Suppressor macrophage (primary cell): ENCODE data around the gene KMT2D.
"Not testable (repeated sequence)": the region's sequence is repeated elsewhere in the genome, so short reads cannot be mapped to it uniquely, and the experiment has no call there.

Experiments
- DNase-seq, 4 experiments: peaks; one replicate each; pipeline ENCODE4 v3.0.0-alpha.2; 2020 to 2022

The KMT2D gene

DNA sequence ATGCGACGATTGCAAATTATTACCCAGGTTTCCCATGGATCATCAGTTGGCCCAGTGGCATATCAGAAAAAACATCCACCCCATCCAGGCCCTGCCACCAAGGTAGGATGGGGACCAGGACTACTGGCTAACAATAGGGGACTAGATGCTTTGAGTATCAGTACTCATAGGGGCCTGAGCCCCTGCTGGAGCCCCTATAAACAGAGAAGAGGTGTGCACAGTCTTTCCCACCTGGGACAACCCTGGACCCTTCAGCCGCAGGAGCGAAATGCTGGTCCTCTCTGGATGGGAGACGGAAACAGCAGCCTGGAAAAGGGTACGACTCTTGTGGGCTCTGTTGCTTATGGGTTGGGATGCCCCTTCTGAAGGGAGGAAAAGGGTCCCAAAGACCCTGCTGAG, 28.3 kb upstream of the KMT2D start:
- no peak for DNase-seq

DNA sequence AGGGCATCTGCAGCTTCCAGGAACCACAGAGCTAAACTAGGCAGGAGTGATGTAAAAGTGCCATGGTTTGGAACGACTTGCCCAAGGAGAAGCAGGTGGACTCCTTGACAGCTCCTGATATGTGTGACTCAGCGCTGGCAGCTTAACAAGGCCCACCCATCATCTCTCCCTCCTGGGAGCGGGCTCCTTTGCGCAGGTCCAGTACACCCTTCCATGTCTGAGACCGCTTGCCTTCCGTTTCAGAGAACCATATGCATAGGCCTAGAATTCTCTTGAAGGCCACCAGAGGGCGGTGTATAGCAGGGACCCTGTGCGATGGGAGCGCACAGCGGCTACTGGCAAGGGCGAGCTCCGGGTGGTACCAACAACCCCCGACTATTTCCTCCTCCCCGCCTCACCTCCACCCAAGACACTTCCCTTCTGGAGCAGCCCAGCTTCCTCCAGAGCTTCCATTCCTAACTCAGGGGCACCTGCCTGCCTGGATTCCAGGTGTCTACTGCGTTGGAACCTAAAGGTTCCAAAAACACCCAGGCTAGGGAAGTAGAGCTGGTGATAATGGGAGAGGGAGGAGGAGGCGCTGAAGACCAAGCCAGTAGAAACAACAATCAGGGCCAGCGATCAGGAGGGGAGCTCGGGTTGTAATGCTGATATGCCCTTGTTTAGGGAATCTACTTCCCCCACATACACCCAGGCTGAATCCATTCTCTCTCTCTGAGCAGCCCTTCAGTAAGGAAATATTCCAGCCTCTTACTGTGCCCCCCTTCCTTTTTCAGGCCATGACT, 27.7 kb upstream of the KMT2D start:
- peak; percentile 81 to 91 (median 88) for DNase-seq

DNA sequence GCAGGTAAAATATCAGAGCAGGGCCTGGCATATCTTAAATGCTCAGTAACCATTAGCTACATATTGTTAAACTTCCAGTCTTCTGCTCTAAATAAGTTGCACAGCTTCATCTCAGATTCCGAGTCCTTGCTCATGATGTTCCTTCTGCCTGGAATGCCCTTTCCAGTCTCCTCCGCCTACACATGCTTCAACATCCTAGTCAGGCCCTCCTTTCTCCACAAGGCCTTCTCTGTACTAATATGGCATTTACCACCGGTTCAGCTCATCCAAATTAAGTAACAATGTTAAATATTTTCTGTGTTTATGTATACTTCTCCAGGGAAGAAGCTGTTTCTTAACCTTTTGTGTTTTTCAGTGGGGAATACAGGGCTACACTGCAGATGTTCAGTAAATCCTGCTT, 25.5 kb upstream of the KMT2D start:
- DNase-seq: no peak

DNA sequence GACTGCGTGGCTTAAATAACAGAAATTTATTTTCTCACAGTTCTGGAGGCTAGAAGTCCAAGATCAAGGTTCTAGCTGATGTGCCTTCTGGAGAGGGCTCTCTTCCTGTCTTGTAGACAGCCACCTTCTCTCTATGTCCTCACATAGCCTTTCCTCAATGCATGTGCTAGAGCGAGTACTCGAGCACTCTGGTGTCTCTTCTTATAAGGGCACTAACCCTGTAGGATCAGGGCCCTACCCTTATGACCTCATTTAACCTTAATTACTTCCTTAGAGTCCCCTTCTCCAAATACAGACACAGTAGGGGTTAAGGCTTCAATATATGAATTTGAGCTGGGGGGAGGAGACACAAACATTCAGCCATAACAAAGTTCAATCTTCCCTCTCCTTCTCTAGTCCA, 23.8 kb upstream of the KMT2D start:
- no peak for DNase-seq

DNA sequence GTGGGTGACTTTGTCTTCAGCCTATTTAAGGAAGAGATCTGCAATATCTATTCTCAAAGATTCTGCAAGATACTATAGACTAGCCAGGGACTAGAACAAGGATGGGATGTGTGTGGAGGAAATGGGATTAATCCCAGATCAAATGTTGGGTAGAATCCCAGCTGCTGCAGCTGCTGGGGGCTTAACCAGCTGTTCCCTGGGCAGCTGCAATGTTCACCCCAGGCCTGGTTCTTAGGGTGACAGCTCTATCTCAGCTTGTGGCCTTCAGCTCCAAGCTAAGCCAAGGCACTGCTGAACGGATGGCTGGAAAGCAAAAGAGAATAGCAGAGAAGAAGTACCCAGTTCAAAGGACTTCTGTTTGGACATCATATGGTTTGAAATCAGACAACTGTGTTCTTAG, 19.2 kb upstream of the KMT2D start:
- DNase-seq: no peak

DNA sequence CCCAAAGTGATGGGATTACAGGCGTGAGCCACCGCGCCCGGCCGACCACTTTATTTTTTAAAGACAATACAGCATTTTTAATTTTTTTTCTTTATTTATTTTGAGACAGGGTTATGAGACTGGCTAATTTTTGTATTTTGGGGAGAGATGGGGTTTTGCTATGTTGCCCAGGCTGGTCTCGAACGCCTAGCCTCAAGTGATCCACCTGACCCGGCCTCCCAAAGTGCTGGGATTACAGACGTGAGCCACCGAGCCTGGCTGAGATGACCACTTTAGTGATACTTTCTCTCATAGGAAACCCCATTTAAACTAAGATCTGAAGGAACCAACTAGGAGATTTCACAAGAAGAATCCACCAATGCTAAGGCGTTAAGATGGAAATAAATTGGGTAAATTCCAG, 10.4 kb upstream of the KMT2D start:
- no peak for DNase-seq

DNA sequence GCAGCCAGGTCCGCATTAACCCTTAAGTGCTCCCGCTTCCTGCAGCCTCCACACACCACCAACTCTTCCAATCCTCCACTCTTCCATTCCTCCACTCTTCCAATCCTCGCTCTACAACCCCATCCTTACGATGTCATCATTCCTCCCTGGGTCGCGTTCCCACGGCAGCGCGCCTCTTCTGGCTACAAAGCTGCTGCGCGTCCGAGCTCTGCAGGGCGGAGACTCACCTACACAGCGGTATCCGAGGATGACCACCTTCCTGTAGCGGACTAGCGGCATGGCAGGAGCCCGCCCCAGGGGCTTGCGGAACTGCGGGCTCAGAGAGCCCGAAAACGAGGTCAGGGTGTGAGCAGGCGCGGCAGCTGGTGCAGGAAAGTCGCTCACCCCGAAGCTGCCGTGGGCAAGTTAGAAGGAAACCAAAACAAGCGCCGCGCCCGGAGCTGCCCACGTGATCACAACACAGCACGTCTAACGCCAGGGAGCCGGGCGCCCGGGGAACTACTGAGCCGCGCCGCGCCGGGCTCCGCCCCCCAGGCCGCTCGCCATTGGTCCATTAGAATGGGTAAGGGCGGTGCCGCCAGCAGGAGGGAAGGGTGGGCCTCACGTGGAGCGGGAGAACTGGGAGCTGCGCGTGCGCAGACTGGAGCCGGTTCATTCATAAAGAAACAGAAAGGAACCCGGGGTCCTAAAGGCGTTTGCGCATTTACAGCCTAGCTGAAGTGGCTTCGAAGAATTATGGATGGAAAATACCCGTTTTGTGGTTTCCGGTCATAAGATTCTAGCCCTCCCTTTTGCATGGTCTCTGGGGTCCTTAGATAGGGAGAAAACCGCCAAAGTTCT, 9.1 kb upstream of the KMT2D start, which contains the start of gene RHEBL1:
Gene RHEBL1 (minus strand): TSS at position 473 of the 840 bp plus-strand sequence. CDS start 194 bp downstream, at position 279.
- peak; percentile 99 to 100 (median 100) for DNase-seq

DNA sequence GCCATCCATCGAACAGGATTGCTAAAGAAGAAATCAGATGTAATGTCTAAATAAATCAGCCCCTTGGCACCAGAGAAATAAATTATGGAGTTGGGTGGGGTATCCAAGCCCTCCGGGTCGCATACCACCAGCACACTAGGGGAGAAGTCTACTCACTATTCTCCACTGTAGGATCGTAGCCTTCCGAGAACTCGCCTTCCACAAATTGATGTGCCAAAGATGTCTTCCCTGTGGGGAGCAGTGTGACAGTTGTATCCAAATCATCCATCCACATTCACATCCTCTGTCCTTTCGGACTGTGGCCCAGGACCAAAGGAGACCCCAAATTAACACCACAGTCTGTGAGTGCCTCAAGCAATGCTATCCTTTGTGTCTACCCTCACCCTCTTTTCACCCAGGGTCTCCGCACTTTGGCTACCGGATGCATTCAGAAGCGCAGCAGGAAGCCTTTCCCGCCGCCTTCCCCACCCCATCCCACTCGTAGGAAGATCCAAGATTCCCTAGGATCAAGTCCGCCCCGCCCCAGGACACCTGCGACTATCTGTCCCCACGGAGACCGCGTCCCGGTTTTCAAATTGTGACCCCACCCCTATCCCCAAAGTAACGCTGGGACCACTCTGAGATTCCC, 8.4 kb upstream of the KMT2D start:
- DNase-seq: no peak

DNA sequence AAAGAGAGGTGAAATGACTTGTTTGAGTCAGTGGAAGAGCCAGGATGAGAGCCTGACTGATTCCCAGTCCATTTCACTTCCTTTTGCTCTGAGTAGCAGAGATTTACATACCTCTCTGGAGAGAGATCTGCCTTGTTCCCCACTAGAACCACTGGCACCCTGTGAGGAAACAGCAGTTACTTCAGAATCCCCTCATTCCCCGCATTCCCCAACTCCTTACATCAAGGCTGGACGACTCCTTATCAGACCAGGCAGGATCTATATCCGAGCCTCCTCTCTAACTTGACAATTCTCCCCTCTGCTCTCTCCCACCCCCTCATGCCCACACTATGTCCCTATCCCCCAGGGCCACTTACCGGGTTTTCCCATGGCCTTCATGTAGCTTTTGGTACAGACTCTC, 5.5 kb upstream of the KMT2D start:
- no peak for DNase-seq

DNA sequence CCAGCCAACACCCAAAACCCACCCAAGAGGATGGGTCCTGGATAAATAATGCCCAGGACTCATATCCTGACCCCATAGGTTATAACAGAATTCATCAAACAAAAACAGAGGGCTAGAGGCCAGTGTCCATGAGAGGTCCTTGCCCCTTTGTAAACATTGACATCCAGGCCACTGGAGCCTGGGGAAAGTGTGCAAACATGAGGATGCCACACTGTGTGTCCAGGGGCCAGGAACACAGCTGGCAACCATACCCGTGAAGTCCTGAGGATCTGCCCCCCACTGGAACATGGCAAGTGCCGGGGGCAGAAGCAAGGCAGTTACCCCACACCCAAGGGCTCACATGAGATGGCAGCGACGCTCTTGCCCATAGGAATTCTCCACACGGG, 4.2 kb upstream of the KMT2D start:
- DNase-seq: no peak

DNA sequence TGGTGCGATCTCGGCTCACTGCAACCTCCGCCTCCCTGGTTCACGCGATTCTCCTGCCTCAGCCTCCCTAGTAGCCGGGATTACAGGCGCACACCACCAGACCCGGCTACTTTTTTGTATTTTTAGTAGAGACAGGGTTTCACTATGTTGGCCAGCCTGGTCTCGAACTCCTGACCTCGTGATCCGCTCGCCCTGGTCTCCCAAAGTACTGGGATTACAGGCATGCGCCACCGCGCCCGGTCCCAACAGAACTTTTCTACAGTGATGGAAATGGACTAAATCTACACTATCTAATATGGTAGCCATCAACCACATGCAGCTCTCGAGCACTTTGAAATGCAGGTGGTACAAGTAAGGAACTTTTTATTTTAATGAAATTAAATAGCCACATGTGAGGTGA, 1.3 kb upstream of the KMT2D start:
- not testable (repeated sequence) for DNase-seq

DNA sequence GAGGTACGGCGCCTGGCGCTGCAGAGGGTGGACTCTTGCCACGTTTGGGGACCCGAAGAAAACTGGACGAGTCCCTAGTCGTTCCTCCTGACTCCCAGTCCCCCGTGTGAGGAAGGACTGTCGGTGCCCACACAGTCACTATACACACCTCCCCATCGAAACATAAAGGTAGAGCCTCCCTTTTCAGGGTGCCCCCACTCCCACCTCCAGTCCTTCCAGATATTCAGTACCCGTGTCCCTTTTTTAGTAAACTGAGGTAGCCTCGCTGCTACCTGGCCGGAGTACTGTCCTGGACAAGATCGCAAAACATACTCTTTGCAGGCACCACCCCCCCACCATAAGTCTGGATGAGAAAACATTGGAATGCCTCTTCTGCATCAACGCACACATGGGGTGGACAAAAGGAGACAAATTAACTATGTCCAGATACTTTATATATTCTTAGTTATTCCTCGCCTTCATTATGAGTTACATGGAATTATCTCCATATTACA, 610 bp upstream of the KMT2D start:
- no peak for DNase-seq

DNA sequence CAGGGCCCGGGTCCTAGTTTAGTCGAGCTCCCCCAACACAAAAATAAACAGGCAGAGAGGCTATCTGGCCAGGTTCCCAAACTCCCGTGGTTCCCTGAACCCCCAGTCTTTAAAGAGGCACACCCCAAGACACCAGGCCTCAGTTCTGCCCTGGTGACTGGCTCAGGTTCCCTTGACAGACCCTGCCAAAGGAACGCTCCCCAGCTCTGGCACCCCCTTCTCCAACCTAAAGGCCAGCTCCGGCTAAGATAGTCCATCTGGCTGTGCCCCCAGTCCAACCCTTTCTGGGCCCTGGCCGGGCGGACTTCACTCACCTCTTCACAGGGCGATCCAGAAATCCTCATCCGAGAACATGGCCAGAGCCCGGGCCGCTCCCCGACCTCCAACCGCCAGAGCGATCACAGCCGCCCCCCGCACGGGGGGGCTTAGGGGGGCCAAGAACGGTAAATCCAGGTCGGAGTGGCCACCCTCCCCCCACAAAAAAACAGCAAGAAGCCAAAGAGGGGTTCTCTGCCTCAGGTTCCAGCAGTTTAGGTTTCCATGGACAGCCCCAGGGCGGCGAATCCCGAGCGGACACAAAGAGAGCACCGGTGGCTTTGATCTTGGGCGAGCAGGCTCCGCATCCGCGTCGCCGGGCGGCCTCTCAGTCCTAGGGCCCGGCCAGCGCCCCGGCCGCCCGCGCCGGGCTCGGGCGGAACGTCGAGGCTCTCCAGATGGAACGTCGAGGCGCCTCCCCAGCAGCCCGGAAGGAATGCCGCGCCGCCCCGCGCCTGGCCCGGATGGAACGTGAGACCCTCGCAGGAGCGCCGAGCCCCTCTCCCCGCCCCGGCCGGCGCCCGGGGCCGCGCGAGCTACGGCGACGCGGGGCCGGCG, 1.1 kb downstream of the KMT2D start:
- DNase-seq: peak; percentile 29 to 65 (median 40)

DNA sequence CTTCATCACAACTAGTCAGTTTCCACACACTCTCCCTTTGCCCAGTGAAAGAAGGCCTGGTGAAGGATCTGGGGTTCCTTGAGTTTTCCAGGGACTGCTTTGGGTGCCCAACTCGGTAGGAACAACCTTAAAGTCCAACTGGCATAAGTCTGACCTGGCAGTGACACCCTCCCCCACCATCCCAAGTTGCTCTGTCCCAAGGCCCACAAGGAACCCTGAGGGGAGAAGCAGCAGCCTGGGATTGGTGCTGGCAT, 1.6 kb downstream of the KMT2D start:
- DNase-seq: peak in 1 of 4 experiments; percentile 15

DNA sequence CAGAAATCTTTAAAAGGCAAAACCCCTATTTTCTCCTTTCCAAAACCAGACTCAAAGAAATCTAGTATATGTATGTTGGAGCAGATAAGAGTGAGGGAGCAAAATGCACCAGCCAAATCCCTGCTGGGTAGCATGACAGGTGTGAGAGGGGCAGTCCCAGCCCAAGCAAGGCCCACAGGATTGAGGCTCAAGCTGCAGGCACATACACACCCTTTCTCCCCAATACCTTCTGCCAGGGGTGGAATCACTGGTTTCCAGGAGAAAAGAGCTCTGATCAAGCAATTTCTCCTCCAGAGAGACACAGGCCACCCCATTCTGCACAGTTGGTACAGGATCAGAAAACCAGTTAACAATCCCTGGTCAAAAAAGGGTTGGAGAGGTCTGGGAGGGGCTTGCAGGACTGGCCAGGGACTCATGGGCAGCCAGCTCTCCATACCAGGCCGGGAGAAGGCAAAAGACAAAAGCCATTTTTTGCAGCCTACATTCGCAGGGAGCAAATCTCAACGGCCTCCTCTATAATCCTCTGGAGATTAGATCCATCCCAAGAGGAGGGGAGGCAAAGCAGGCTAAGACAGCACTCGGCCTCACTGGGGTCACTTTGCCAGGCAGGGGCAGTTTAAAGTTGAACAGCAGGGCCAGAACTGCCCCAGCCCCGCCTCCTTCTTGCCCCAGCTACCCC, 2.1 kb downstream of the KMT2D start:
- DNase-seq: no peak

DNA sequence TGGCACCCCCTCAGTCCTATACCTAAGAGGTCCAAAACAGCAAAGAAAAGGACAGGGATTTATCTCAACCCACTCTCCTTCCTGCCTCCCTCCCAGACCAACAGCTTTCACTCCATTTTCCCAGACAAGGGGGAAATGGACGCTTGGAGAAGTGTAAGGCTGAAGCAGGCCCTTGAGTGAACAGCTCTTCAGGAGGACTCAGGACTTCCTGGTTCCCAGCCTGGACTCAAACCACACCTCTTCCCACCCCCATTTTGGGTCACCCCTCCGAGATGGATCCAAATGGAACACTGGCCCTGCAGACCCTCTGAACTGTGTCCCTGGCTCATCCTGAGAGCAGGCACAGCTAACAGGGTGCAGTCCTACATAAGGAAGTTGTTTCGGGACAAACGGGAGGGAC, 2.7 kb downstream of the KMT2D start:
- peak in 3 of 4 experiments; percentile 36 to 43 (median 40) for DNase-seq

DNA sequence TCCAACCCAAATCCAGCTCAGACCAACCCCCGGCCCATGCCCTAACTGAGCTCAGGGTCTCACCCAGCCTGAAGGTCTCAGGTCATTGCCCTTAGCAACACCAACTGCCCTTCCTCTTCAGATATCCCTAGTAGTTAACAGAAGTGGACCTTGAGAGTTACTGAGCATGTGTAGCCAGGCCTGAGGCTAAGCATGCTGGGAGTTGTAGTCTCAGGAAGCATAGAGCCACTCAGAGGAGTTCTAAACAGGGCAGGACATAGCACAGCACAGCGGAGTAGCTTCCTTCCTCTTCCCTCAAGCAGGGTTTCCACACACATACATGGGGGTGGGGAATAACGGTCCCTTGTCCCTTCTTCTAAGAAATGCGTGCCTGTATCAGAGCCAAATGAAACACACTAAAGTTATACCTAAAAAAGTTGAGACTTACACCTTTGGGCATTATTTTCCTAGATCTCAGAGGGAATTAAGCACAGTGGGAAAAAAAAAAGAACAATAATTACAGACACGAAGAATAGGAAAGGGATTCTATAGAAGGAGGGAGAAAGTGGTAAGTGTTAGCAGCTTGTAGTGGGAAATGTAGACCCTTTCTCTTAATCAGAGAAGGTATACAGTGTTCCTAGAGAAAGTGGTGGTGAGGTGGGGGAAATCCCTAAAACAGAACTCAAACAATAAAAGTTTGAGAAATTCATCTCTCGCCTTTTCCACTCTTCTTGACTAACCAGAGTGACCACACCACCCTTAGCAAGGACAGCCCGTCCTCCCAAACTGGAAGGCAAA, 4.4 kb downstream of the KMT2D start:
- DNase-seq: peak; percentile 89 to 97 (median 93)

DNA sequence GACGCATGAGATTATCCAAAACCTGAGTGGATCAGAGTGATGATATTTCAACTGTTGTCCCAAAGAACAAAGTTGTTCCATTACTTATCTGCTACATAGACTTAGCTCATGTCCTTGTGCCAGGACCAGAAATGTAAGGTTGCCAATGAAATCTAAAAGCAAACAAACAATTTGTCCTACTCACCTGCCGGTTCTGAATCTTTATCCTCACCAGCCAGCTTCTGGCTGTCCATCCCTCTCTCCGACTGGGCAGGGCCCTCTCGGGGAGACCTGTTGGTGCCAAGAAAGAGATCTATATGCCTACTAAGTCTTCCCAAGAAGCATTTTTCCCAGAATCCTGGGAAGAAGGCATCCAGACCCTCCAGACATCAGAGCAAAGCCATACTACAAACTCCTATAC, 5.5 kb downstream of the KMT2D start:
- no peak for DNase-seq

DNA sequence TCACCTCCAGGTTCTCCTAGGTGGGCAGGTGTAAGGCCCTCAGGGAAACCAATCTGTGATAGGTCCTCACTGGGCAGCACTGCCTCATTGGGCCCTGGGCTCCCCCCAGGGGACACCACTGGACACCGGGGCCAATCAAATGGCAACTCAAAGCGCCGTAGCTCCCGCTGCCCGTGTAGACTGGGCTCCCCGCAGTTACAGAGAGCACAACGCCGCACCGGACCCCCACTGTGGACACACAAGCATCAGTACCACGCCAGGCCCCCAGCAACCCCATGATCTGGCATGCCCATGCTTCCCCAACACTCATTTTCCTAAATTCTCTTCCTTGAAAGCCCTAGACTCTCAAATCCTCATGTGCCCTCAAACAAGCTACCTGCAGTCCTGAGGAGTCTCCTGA, 6.1 kb downstream of the KMT2D start:
- DNase-seq: no peak

DNA sequence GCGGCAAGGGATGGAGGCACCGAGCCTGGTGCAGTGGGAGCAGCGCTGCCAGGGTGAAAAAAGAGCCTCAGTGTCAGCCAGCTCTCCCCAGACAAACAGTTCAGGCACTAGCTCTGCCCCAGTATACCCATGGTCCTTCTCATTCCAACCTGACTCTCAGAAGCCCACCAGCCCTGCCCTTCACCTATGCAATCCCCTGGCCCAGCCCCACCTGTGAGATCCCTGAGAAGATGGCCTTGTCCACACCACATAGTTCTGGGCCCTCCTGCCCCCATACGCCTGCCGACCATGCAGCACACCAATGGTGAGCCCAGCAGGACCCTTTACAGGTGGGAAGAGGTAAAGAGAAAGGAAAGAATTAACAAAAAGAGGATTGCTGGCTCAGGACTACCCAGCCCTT, 6.5 kb downstream of the KMT2D start:
- no peak for DNase-seq
